Fibroblast of lung (primary cell): Measurements from ENCODE around the gene ZFAND5.

ENCODE experiments used
- EZH2 ChIP-seq: IDR thresholded peaks from 2 replicates; pipeline ENCODE4 v1.5.1; 2012; ENCODE audit warnings: low read length, control low read depth, mild to moderate bottlenecking; ENCODE audit errors: missing control alignments
- TF ChIP-seq, protein P1 (sequence below), 2 donors: IDR thresholded peaks in 1 of 2; conservative IDR thresholded peaks in 1 of 2; 1 replicate in 1 of 2; 2 replicates in 1 of 2; pipeline ENCODE4 v1.5.1; 2011 to 2012; ENCODE audit warnings: low read length in 2 of 2, control low read depth in 1 of 2, inconsistent platforms in 1 of 2, low read depth in 1 of 2, mild to moderate bottlenecking in 1 of 2

GRCh38 chr9:72410214-72410613, 45.2 kb upstream of the ZFAND5 start:
- TF ChIP-seq, protein P1, sequence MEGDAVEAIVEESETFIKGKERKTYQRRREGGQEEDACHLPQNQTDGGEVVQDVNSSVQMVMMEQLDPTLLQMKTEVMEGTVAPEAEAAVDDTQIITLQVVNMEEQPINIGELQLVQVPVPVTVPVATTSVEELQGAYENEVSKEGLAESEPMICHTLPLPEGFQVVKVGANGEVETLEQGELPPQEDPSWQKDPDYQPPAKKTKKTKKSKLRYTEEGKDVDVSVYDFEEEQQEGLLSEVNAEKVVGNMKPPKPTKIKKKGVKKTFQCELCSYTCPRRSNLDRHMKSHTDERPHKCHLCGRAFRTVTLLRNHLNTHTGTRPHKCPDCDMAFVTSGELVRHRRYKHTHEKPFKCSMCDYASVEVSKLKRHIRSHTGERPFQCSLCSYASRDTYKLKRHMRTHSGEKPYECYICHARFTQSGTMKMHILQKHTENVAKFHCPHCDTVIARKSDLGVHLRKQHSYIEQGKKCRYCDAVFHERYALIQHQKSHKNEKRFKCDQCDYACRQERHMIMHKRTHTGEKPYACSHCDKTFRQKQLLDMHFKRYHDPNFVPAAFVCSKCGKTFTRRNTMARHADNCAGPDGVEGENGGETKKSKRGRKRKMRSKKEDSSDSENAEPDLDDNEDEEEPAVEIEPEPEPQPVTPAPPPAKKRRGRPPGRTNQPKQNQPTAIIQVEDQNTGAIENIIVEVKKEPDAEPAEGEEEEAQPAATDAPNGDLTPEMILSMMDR (conservative IDR thresholded peaks at IDR 0.05 in 1 of 2, IDR thresholded peaks at IDR 0.05 in 1 of 2; ENCODE audit: low read depth in 1 of 2, low read length in 2 of 2) = no peak
- no peak for TF ChIP-seq EZH2
